ENCODE data around the gene LDLRAD1. TPM values are rescaled to one million over a fixed set of nuclear protein-coding genes. Genes with fewer than 3 reads are reported as not detected.

Gene LDLRAD1
- total and polyA plus RNA-seq, 12 donors, result 0.32 to 8.8 (median 1.3) TPM; not detected in 1

- TF ChIP-seq POLR2A (IDR thresholded peaks at IDR 0.05) (no peak), CTCF (IDR thresholded peaks at IDR 0.05) (no peak)
- H3K36me3 ChIP-seq (replicated peaks in 1 of 2), result peaks cover 0 to 13% of the 10 kb centered on the region in 2 donors
- no peak overlapping the region for H3K4me3 ChIP-seq
- peaks cover 6 to 60% of the 10 kb centered on the region in 2 donors for H3K4me1 ChIP-seq (replicated peaks in 1 of 2)
- intact Hi-C loops (cut with DNase I), result no loop called here
- no peak for DNase-seq
- WGBS, 4 donors, result 55 to 64% (median 60%) methylated on average over 5 of the region's 5 CpGs
- no peaks in the 10 kb centered on the region for H3K27me3 ChIP-seq
- no peaks in the 10 kb centered on the region for H3K9me3 ChIP-seq (replicated peaks in 1 of 3)
- H3K27ac ChIP-seq, result no peak overlapping the region
Observed at GRCh38 chr1:54047384-54048305, 29.7 kb upstream of the LDLRAD1 start.

- TF ChIP-seq POLR2A (IDR thresholded peaks at IDR 0.05), result no peak
- TF ChIP-seq CTCF (IDR thresholded peaks at IDR 0.05), result no peak
- H3K27me3 ChIP-seq, result no peaks in the 10 kb centered on the region
- WGBS, 4 donors, result 64 to 80% (median 70%) methylated on average over 7 of the region's 7 CpGs
- peaks cover 6 to 60% of the 10 kb centered on the region in 2 donors for H3K4me1 ChIP-seq (replicated peaks in 1 of 2)
- H3K4me3 ChIP-seq, result no peak overlapping the region
- DNase-seq, result no peak
- peaks cover 0 to 21% of the 10 kb centered on the region in 2 donors for H3K36me3 ChIP-seq (replicated peaks in 1 of 2)
- H3K9me3 ChIP-seq (replicated peaks in 1 of 3), result no peaks in the 10 kb centered on the region
- intact Hi-C loops (cut with DNase I), result no loop called here
- no peak overlapping the region for H3K27ac ChIP-seq
Observed at GRCh38 chr1:54046671-54047383, 28.8 kb upstream of the LDLRAD1 start.

- Histone ChIP-seq H3K9me3 (replicated peaks in 1 of 3) (no peaks in the 10 kb centered on the region), H3K4me3 (no peak overlapping the region), H3K27me3 (no peaks in the 10 kb centered on the region), H3K36me3 (replicated peaks in 1 of 2) (peaks cover 0 to 35% of the 10 kb centered on the region in 2 donors), H3K27ac (no peak overlapping the region), H3K4me1 (replicated peaks in 1 of 2) (peaks cover 0 to 47% of the 10 kb centered on the region in 2 donors)
- no peak for TF ChIP-seq CTCF (IDR thresholded peaks at IDR 0.05)
- intact Hi-C loops (cut with DNase I), result no loop called here
- no peak for DNase-seq
- WGBS, 4 donors, result 90 to 97% (median 92%) methylated on average over 2 of the region's 2 CpGs
Observed at GRCh38 chr1:54045496-54045895, 27.5 kb upstream of the LDLRAD1 start.

- Histone ChIP-seq H3K9me3 (replicated peaks in 1 of 3) (no peaks in the 10 kb centered on the region), H3K4me3 (no peak overlapping the region), H3K36me3 (replicated peaks in 1 of 2) (peaks cover 0 to 71% of the 10 kb centered on the region in 2 donors), H3K4me1 (replicated peaks in 1 of 2) (peaks cover 0 to 11% of the 10 kb centered on the region in 2 donors), H3K27ac (no peak overlapping the region), H3K27me3 (no peaks in the 10 kb centered on the region)
- intact Hi-C loops (cut with DNase I), result no loop called here
- DNase-seq, result no peak
- WGBS, 4 donors, result 3 to 11% (median 5%) methylated on average over 1 of the region's 1 CpG
- TF ChIP-seq POLR2A (IDR thresholded peaks at IDR 0.05), result no peak
- TF ChIP-seq CTCF (IDR thresholded peaks at IDR 0.05), result no peak
Observed at GRCh38 chr1:54041806-54042205, 23.8 kb upstream of the LDLRAD1 start.
